Trophoblast cell (in vitro differentiated cells and primary cell): ENCODE measurements around the gene MAN1C1.

ENCODE experiments used
- DNase-seq, 2 donors: peaks; one replicate each; pipeline ENCODE4 v3.0.0-alpha.2; 2016
- H2AFZ ChIP-seq: 2 replicates; pipeline ENCODE4 v1.6.1; 2013; ENCODE audit warnings: low read length, moderate library complexity, mild to moderate bottlenecking; ENCODE audit not compliant: insufficient read depth, poor library complexity
- H2AK5ac ChIP-seq: 2 replicates; pipeline ENCODE4 v1.6.1; 2013; ENCODE audit warnings: mild to moderate bottlenecking, low read length
- H2BK120ac ChIP-seq: 2 replicates; pipeline ENCODE4 v1.6.1; 2013; ENCODE audit warnings: low read length, mild to moderate bottlenecking, moderate library complexity; ENCODE audit not compliant: insufficient read depth, poor library complexity
- H2BK12ac ChIP-seq: 2 replicates; pipeline ENCODE4 v1.6.1; 2013; ENCODE audit warnings: mild to moderate bottlenecking, low read length, moderate library complexity
- H2BK5ac ChIP-seq: 2 replicates; pipeline ENCODE4 v1.6.1; 2013; ENCODE audit warnings: low read length, low read depth, moderate library complexity, mild to moderate bottlenecking; ENCODE audit not compliant: poor library complexity
- H3K14ac ChIP-seq: 2 replicates; pipeline ENCODE4 v1.6.1; 2013; ENCODE audit warnings: mild to moderate bottlenecking, low read length
- H3K18ac ChIP-seq: 2 replicates; pipeline ENCODE4 v1.6.1; 2013; ENCODE audit warnings: mild to moderate bottlenecking, low read length
- H3K23ac ChIP-seq: 2 replicates; pipeline ENCODE4 v1.6.1; 2013; ENCODE audit warnings: low read length
- H3K27ac ChIP-seq: 2 replicates; pipeline ENCODE4 v1.5.1; 2013; ENCODE audit warnings: low read depth, mild to moderate bottlenecking, inconsistent platforms, low read length, moderate library complexity
- H3K27me3 ChIP-seq: 2 replicates; pipeline ENCODE4 v1.6.1; 2013; ENCODE audit warnings: inconsistent platforms, mild to moderate bottlenecking, low read length, moderate library complexity; ENCODE audit not compliant: insufficient read depth
- H3K36me3 ChIP-seq, 2 experiments: 1 replicate in 1 of 2; 2 replicates in 1 of 2; pipeline ENCODE4 v1.6.1; 2013; ENCODE audit warnings: low read length in 2 of 2, mild to moderate bottlenecking in 2 of 2, moderate library complexity in 1 of 2; ENCODE audit not compliant: insufficient read depth in 2 of 2, control insufficient read depth in 1 of 2
- H3K4ac ChIP-seq: 2 replicates; pipeline ENCODE4 v1.6.1; 2013; ENCODE audit warnings: low read depth, mild to moderate bottlenecking, low read length, moderate library complexity
- H3K4me1 ChIP-seq, 2 experiments: 1 replicate in 1 of 2; 2 replicates in 1 of 2; pipeline ENCODE4 v1.6.1; 2013; ENCODE audit warnings: low read length in 2 of 2, mild to moderate bottlenecking in 2 of 2, moderate library complexity in 1 of 2; ENCODE audit not compliant: insufficient read depth in 2 of 2, control insufficient read depth in 1 of 2
- H3K4me2 ChIP-seq: 2 replicates; pipeline ENCODE4 v1.6.1; 2013; ENCODE audit warnings: inconsistent platforms, mild to moderate bottlenecking, low read length, moderate library complexity
- H3K4me3 ChIP-seq: 2 replicates; pipeline ENCODE4 v1.5.1; 2013; ENCODE audit warnings: mild to moderate bottlenecking, low read depth, low read length, inconsistent platforms
- H3K79me1 ChIP-seq: one replicate; pipeline ENCODE4 v1.6.1; 2013; ENCODE audit warnings: low read length
- H3K79me2 ChIP-seq: 2 replicates; pipeline ENCODE4 v1.6.1; 2013; ENCODE audit warnings: low read length, mild to moderate bottlenecking; ENCODE audit not compliant: control insufficient read depth, insufficient read depth, poor library complexity
- H3K9ac ChIP-seq: 2 replicates; pipeline ENCODE4 v1.6.1; 2013; ENCODE audit warnings: mild to moderate bottlenecking, low read length
- H3K9me3 ChIP-seq: 2 replicates; pipeline ENCODE4 v1.6.1; 2013; ENCODE audit warnings: low read depth, mild to moderate bottlenecking, control low read depth, inconsistent platforms, low read length; ENCODE audit not compliant: insufficient read depth
- H4K12ac ChIP-seq: 2 replicates; pipeline ENCODE4 v1.6.1; 2013; ENCODE audit warnings: low read depth, mild to moderate bottlenecking, low read length, moderate library complexity
- H4K8ac ChIP-seq: 2 replicates; pipeline ENCODE4 v1.6.1; 2013; ENCODE audit warnings: low read depth, mild to moderate bottlenecking, low read length, moderate library complexity
- H4K91ac ChIP-seq: one replicate; pipeline ENCODE4 v1.6.1; 2013; ENCODE audit warnings: low read depth, mild to moderate bottlenecking, low read length, moderate library complexity
- WGBS: extraction: QIAGEN DNeasy Blood & Tissue Kit; methylation state at CpG from one replicate; pipeline ENCODE4 v1.1.7; 2013; ENCODE audit warnings: missing lambda C conversion rate; ENCODE audit not compliant: insufficient read length, insufficient coverage; ENCODE audit errors: extremely low coverage; 5-methylcytosine and 5-hydroxymethylcytosine counted together

MAN1C1 gene

DNA sequence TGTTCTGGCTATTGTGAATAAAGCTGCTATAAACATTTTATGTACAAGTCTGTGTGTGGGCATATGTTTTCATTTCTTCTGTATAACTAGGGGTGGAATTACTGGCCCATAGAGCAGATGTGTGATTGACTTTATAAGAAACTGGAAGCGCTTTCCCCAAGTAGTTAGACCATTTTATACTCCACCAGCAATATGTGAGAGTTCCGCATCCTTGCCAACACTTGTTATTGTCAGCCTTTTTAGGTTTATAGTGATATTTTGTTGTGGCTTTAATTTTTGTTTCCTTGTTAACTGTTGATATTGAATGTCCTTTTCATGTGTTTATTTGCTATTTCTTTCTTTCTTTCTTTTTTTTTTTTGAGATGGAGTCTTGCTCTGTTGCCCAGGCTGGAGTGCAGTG is 9.4 kb downstream of the MAN1C1 start:
- H2BK120ac ChIP-seq: no peak overlapping the region
- no CpG with 5 or more reads among the region's 2 CpGs for WGBS

DNA sequence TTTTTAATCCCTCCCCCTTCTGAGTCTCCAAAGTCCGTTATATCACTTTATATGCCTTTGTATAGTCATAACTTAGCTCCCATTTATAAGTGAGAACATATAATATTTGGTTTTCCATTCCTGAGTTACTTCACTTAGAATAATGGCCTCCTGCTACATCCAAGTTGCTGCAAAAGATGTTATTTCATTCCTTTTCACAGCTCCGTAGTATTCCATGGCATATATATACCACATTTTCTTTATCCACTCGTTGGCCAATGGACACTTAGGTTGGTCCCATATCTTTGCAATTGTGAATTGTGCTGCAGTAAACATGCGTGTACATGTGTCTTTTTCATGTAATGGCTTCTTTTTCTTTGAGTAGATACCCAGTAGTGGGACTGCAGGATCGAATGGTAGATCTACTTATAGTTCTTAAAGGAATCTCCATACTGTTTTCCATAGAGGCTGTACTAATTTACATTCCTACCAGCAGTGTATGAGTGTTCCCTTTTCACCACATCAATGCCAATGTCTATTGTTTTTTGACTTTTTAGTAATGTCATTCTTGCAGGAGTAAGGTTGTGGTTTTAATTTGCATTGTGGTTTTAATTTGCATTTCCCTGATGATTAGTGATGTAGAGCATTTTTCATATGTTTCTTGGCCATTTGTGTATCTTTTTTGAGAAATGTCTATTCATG is 12.3 kb downstream of the MAN1C1 start:
- H3K14ac ChIP-seq: no peak overlapping the region
- H3K36me3 ChIP-seq: no peaks in the 10 kb centered on the region
- H2BK12ac ChIP-seq: no peak overlapping the region
- H3K79me2 ChIP-seq: no peaks in the 10 kb centered on the region
- no peak overlapping the region for H3K4me2 ChIP-seq
- H3K4me3 ChIP-seq: no peak overlapping the region
- H4K12ac ChIP-seq: no peak overlapping the region
- H4K8ac ChIP-seq: no peak overlapping the region
- no peak overlapping the region for H3K23ac ChIP-seq
- WGBS: no CpG with 5 or more reads among the region's 5 CpGs
- no peak overlapping the region for H4K91ac ChIP-seq
- DNase-seq: no peak
- H2AFZ ChIP-seq: no peak overlapping the region
- H2BK120ac ChIP-seq: no peak overlapping the region
- no peaks in the 10 kb centered on the region for H3K79me1 ChIP-seq
- H3K4me1 ChIP-seq: no peaks in the 10 kb centered on the region
- H3K27me3 ChIP-seq: no peaks in the 10 kb centered on the region
- no peak overlapping the region for H3K4ac ChIP-seq
- no peaks in the 10 kb centered on the region for H3K9me3 ChIP-seq
- no peak overlapping the region for H3K9ac ChIP-seq
- no peak overlapping the region for H3K27ac ChIP-seq
- no peak overlapping the region for H3K18ac ChIP-seq
- no peak overlapping the region for H2AK5ac ChIP-seq
- H2BK5ac ChIP-seq: no peak overlapping the region

More for the DNA sequence above, 9.4 kb downstream of the MAN1C1 start:
- DNase-seq: no peak
- no peak overlapping the region for H3K18ac ChIP-seq
- no peaks in the 10 kb centered on the region for H3K27me3 ChIP-seq
- no peaks in the 10 kb centered on the region for H3K4me1 ChIP-seq
- no peak overlapping the region for H3K23ac ChIP-seq
- no peak overlapping the region for H3K4me2 ChIP-seq
- no peak overlapping the region for H3K4ac ChIP-seq
- no peaks in the 10 kb centered on the region for H3K9me3 ChIP-seq
- no peaks in the 10 kb centered on the region for H3K36me3 ChIP-seq
- no peak overlapping the region for H3K9ac ChIP-seq
- H2AFZ ChIP-seq: no peak overlapping the region
- H3K79me1 ChIP-seq: no peaks in the 10 kb centered on the region
- H3K4me3 ChIP-seq: no peak overlapping the region
- H2BK12ac ChIP-seq: no peak overlapping the region
- H4K91ac ChIP-seq: no peak overlapping the region
- H3K27ac ChIP-seq: no peak overlapping the region
- H3K14ac ChIP-seq: no peak overlapping the region
- no peak overlapping the region for H2AK5ac ChIP-seq
- no peak overlapping the region for H4K8ac ChIP-seq
- no peaks in the 10 kb centered on the region for H3K79me2 ChIP-seq
- H2BK5ac ChIP-seq: no peak overlapping the region
- no peak overlapping the region for H4K12ac ChIP-seq

- Histone ChIP-seq H3K36me3 (no peaks in the 10 kb centered on the region), H3K9ac (no peak overlapping the region), H3K9me3 (no peaks in the 10 kb centered on the region), H4K12ac (no peak overlapping the region), H4K91ac (no peak overlapping the region), H4K8ac (no peak overlapping the region), H3K27me3 (no peaks in the 10 kb centered on the region), H3K4ac (no peak overlapping the region), H3K27ac (no peak overlapping the region), H2BK12ac (no peak overlapping the region), H3K23ac (no peak overlapping the region), H3K4me3 (no peak overlapping the region), H3K79me2 (no peaks in the 10 kb centered on the region), H2AFZ (no peak overlapping the region), H2BK120ac (no peak overlapping the region), H2BK5ac (no peak overlapping the region), H3K14ac (no peak overlapping the region), H3K4me1 (no peaks in the 10 kb centered on the region), H3K4me2 (no peak overlapping the region), H3K18ac (no peak overlapping the region), H2AK5ac (no peak overlapping the region), H3K79me1 (no peaks in the 10 kb centered on the region)
- no CpG with 5 or more reads among the region's 4 CpGs for WGBS
- DNase-seq: peak in 1 of 2 donors; percentile 53
These were observed 13.2 kb downstream of the MAN1C1 start for GRCh38 chr1:25629836-25630235.

DNA sequence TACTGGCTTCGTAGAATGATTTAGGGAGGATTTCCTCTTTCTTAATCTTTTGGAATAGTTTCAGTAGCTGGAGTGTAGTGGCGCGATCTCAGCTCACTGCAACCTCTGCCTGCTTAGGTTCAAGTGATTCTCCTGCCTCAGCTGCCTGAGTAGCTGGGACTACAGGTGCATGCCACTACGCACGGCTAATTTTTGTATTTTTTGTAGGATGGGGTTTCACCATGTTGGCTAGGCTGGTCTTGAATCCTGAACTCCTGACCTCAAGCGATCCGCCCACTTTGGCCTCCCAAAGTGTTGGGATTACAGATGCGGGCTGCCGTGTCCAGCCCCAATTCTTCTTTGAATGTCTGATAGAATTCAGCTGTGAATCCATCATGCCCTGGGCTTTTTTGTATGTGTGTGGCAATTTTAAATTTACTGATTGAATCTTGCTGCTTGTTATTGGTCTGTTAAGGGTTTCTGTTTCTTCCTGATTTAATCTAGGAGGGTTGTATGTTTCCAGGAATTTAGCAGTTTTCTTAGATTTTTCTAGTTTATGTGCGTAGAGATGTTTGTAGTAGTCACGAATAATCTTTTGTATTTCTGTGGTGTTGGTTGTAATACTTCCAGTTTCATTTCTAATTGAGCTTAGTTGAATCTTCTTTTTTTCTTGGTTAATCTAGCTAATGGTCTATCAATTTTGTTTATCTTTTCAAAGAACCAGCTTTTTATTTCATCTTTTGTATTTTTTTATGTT is 15.3 kb downstream of the MAN1C1 start:
- H3K4me2 ChIP-seq: no peak overlapping the region
- no peak overlapping the region for H2AK5ac ChIP-seq
- no peaks in the 10 kb centered on the region for H3K79me1 ChIP-seq
- no peak overlapping the region for H2BK12ac ChIP-seq
- H3K36me3 ChIP-seq: no peaks in the 10 kb centered on the region
- H3K18ac ChIP-seq: no peak overlapping the region
- no peak overlapping the region for H2BK5ac ChIP-seq
- H3K14ac ChIP-seq: no peak overlapping the region
- no peak overlapping the region for H3K9ac ChIP-seq
- no peak overlapping the region for H3K27ac ChIP-seq
- no peak overlapping the region for H4K91ac ChIP-seq
- no peak overlapping the region for H3K23ac ChIP-seq
- no peak overlapping the region for H3K4ac ChIP-seq
- no peak overlapping the region for H2BK120ac ChIP-seq
- H3K4me3 ChIP-seq: no peak overlapping the region
- H2AFZ ChIP-seq: no peak overlapping the region
- H4K8ac ChIP-seq: no peak overlapping the region
- DNase-seq: peak in 1 of 2 donors; percentile 44
- peaks cover 1% of the 10 kb centered on the region for H3K9me3 ChIP-seq
- no CpG with 5 or more reads among the region's 11 CpGs for WGBS
- H3K27me3 ChIP-seq: no peaks in the 10 kb centered on the region
- no peaks in the 10 kb centered on the region for H3K79me2 ChIP-seq
- no peaks in the 10 kb centered on the region for H3K4me1 ChIP-seq
- no peak overlapping the region for H4K12ac ChIP-seq
